Spleen (tissue), 11 donors: ENCODE measurements around the gene EBLN1. TPM values are rescaled to one million over a fixed set of nuclear protein-coding genes. Genes with fewer than 3 reads are reported as not detected.
"Not testable (repeated sequence)": the region's sequence is repeated elsewhere in the genome, so short reads cannot be mapped to it uniquely, and the experiment has no call there.

Source experiments
- DNase-seq: peaks from one replicate; pipeline ENCODE4 v3.0.0-alpha.2; 2020
- H3K27ac ChIP-seq, 8 donors: fragments of 200-600 bp; sonication (generic) in 7 of 8; 1 replicate in 4 of 8; 2 replicates in 4 of 8; pipeline versions ENCODE4 v1.5.0 to v1.8.0; 2016 to 2021; ENCODE audit warnings: inconsistent platforms in 4 of 8, mild to moderate bottlenecking in 4 of 8, moderate library complexity in 1 of 8
- H3K27me3 ChIP-seq, 7 donors: fragments of 200-600 bp; sonication (generic) in 6 of 7; replicated peaks in 1 of 7; 1 replicate in 4 of 7; 2 replicates in 3 of 7; pipeline versions ENCODE4 v1.5.0 to v1.8.0; 2016 to 2021; ENCODE audit warnings: inconsistent platforms in 3 of 7, mild to moderate bottlenecking in 1 of 7
- H3K36me3 ChIP-seq, 6 donors: fragments of 200-600 bp; sonication (generic) in 5 of 6; 1 replicate in 4 of 6; 2 replicates in 2 of 6; pipeline versions ENCODE4 v1.5.0 to v1.8.0; 2016 to 2021; ENCODE audit warnings: inconsistent platforms in 2 of 6
- H3K4me1 ChIP-seq, 6 donors: fragments of 200-600 bp; sonication (generic) in 5 of 6; 1 replicate in 3 of 6; 2 replicates in 3 of 6; pipeline versions ENCODE4 v1.5.0 to v1.8.0; 2016 to 2021; ENCODE audit warnings: inconsistent platforms in 3 of 6
- H3K4me3 ChIP-seq, 8 donors: fragments of 200-600 bp; sonication (generic) in 7 of 8; 1 replicate in 4 of 8; 2 replicates in 4 of 8; pipeline versions ENCODE4 v1.5.0 to v1.8.0; 2016 to 2021; ENCODE audit warnings: inconsistent platforms in 4 of 8, mild to moderate bottlenecking in 4 of 8, moderate library complexity in 2 of 8
- H3K9me3 ChIP-seq, 8 donors: fragments of 200-600 bp; sonication (generic) in 7 of 8; 1 replicate in 4 of 8; 2 replicates in 4 of 8; pipeline versions ENCODE4 v1.5.0 to v1.8.0; 2016 to 2021; ENCODE audit warnings: inconsistent platforms in 4 of 8
- POLR2A ChIP-seq, 3 donors: fragments of 450-650 bp; IDR thresholded peaks; one replicate each; pipeline ENCODE4 v1.5.1; 2017; ENCODE audit warnings: antibody characterized with exemption in 3 of 3, mild to moderate bottlenecking in 1 of 3
- POLR2AphosphoS5 ChIP-seq, 3 donors: sonication (generic); formaldehyde crosslinking; IDR thresholded peaks; one replicate each; pipeline ENCODE4 v1.5.1; 2017; ENCODE audit warnings: antibody characterized with exemption in 3 of 3
- WGBS, 5 donors: extraction: QIAGEN DNeasy Blood & Tissue Kit in 3 of 5; methylation state at CpG; one replicate each; pipeline versions ENCODE4 v1.1.5 to v1.1.7; 2013 to 2018; 5-methylcytosine and 5-hydroxymethylcytosine counted together
- intact Hi-C: fragments of 100-400 bp; cut with DNase I; formaldehyde crosslinking; loops from one replicate; pipeline ENCODE4 v1.15.0; 2023; ENCODE audit warnings: low total_unique reads
- polyA plus RNA-seq, 3 donors: library from polyadenylated mRNA; stranded (reverse); fragments of 200-250 nt; gene quantifications; one replicate each; pipeline ENCODE4 v1.2.1, GENCODE V29; 2013
- total RNA-seq, 7 donors: library from RNA; depleted of rRNA in 3 of 7; stranded (reverse); fragments of >200 nt in 3 of 7; fragmentation: NEBNext Ultra II Directional in 4 of 7; extraction: Animal tissue kit (Norgen Biotek cat#: 25700) in 4 of 7; gene quantifications; one replicate each; pipeline versions ENCODE4 v1.1.0 to v1.2.1, GENCODE V29; 2016 to 2021
- TF ChIP-seq, protein P1 (sequence below), 11 experiments: fragments of 200-600 bp in 7 of 11; fragments of 450-650 bp in 4 of 11; sonication (generic) in 4 of 11; IDR thresholded peaks in 8 of 11; conservative IDR thresholded peaks in 3 of 11; 1 replicate in 7 of 11; 2 replicates in 4 of 11; pipeline versions ENCODE4 v1.4.0 to v1.8.0; 2016 to 2021; ENCODE audit warnings: antibody characterized with exemption in 11 of 11, inconsistent platforms in 4 of 11, mild to moderate bottlenecking in 1 of 11
- donor health status: healthy with polysubstance abuse.
- donor health status: DM: no; HTN: no; CAD: no; lungs with moderate emphysema.
- donor health status: DM: no; HTN: no; CAD: no.
- donor health status: Bipolar disorder and iron deficiency.
- donor health status: healthy.
- donor health status: DM: no; HTN: no; CAD: no.
- donor health status: DM: yes; HTN: yes; CAD: no.

The EBLN1 gene
- total and polyA plus RNA-seq, 10 donors = not detected

DNA sequence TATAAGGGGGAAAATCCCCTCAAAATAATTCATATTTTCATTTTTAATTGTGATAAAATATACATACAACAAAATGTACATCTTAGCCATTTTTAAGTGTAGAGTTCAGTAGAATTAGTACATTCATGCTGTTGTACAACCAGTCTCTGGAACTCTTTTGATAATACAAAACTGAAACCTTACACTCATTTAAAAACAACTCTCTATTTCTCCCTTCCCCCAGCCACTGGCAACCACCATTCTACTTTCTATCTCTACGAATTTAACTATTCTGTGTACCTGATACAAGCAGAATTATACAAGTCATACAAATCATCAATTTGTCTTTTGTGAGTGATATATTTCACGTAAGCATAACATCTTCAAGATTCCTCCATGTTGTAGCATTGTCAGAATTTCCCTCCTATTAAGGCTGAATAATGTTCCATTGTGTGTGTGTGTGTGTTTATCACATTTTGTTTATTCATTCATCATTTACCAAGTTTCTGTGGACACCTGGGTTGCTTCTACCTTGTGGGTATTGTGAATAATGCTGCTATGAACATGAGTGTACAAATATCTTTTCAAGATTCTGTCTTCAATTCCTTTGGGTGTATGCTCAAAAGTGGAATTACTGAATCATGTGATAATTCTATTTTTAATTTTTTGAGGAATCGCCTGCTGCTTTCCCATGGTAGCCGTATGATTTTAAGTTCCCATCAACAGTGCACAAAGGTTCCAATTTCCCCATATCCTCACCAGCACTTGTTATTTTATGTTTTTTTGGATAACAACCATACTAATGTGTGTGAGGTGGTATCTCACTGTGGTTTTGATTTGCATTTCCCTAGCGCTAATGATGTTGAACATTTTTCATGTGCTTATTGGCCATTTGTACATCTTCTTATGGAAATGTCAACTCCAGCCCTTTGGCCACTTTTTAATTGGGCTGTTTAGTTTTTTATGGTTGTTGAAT, 4.7 kb upstream of the EBLN1 start:
- no peak for DNase-seq
- TF ChIP-seq, protein P1, sequence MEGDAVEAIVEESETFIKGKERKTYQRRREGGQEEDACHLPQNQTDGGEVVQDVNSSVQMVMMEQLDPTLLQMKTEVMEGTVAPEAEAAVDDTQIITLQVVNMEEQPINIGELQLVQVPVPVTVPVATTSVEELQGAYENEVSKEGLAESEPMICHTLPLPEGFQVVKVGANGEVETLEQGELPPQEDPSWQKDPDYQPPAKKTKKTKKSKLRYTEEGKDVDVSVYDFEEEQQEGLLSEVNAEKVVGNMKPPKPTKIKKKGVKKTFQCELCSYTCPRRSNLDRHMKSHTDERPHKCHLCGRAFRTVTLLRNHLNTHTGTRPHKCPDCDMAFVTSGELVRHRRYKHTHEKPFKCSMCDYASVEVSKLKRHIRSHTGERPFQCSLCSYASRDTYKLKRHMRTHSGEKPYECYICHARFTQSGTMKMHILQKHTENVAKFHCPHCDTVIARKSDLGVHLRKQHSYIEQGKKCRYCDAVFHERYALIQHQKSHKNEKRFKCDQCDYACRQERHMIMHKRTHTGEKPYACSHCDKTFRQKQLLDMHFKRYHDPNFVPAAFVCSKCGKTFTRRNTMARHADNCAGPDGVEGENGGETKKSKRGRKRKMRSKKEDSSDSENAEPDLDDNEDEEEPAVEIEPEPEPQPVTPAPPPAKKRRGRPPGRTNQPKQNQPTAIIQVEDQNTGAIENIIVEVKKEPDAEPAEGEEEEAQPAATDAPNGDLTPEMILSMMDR (IDR thresholded peaks at IDR 0.05 in 8 of 11, conservative IDR thresholded peaks at IDR 0.05 in 3 of 11) = no peak
- TF ChIP-seq POLR2AphosphoS5 (IDR thresholded peaks at IDR 0.05) (no peak), POLR2A (IDR thresholded peaks at IDR 0.05) (no peak)
- Histone ChIP-seq H3K27me3 (no peaks in the 10 kb centered on the region), H3K4me1 (peaks cover 0 to under 1% (median 0%) of the 10 kb centered on the region in 6 donors), H3K9me3 (peaks cover 0 to 4% (median 0%) of the 10 kb centered on the region in 8 donors), H3K27ac (no peak overlapping the region), H3K36me3 (no peaks in the 10 kb centered on the region), H3K4me3 (no peak overlapping the region)
- 83 to 92% (median 85%) methylated on average over 5 of the region's 5 CpGs for WGBS, 5 donors
- intact Hi-C loops = no loop called here

DNA sequence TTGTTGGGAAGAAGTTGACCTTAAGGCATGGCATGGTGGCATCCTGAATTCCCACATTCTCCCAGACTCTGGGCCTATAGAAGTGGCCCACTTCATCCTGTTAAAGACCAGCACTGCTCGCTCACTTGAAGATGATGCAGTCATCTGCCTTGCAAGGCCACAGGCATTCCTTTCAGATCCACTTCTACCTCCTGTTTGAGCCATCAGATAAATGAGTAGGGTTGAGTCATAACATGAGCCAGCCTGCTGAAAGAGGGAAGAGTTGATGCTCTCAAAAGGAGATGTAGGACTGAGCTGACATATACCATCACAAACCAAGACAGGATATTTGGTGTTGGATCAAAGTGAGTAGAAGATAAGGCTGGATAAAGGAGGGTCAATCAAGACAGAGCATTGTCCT, 1.5 kb upstream of the EBLN1 start:
- Histone ChIP-seq H3K4me1 (no peaks in the 10 kb centered on the region), H3K36me3 (no peaks in the 10 kb centered on the region), H3K27me3 (peaks cover 0 to 4% (median 0%) of the 10 kb centered on the region in 7 donors), H3K9me3 (peaks cover 0 to 4% (median 0%) of the 10 kb centered on the region in 8 donors), H3K4me3 (no peak overlapping the region), H3K27ac (no peak overlapping the region)
- TF ChIP-seq POLR2AphosphoS5 (IDR thresholded peaks at IDR 0.05) (no peak), POLR2A (IDR thresholded peaks at IDR 0.05) (no peak)
- TF ChIP-seq, protein P1 (IDR thresholded peaks at IDR 0.05 in 8 of 11, conservative IDR thresholded peaks at IDR 0.05 in 3 of 11) = no peak
- 71 to 96% (median 92%) methylated on average over 1 of the region's 1 CpG for WGBS, 5 donors
- no peak for DNase-seq
- intact Hi-C loops = no loop called here

DNA sequence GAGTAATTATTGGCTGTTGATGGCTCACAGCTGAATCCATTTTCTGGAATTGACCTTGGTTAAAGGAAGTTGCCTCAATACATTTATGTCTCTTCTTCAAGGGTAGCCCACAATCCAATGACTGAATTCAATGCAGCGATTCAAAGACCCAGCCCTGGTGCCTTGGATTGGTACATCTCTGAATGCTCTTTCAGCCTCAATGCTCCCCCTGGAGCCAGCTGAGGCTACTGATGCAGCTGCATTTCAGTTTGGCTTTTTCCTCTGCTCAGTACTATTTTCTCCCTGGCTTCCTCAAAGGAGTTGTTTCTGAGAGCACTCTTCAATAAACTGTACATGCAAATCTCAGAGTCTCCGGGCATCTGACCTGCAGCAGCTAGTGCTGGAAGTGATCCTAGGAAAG, 633 bp upstream of the EBLN1 start:
- no peaks in the 10 kb centered on the region for H3K36me3 ChIP-seq
- intact Hi-C loops = no loop called here
- 75 to 88% (median 85%) methylated on average over 2 of the region's 2 CpGs for WGBS, 5 donors
- no peak for TF ChIP-seq POLR2AphosphoS5 (IDR thresholded peaks at IDR 0.05)
- TF ChIP-seq, protein P1 (IDR thresholded peaks at IDR 0.05 in 8 of 11, conservative IDR thresholded peaks at IDR 0.05 in 3 of 11) = no peak
- TF ChIP-seq POLR2A (IDR thresholded peaks at IDR 0.05) = no peak
- no peak for DNase-seq
- peaks cover 0 to 4% (median 0%) of the 10 kb centered on the region in 8 donors for H3K9me3 ChIP-seq
- H3K4me1 ChIP-seq = no peaks in the 10 kb centered on the region
- peaks cover 0 to 4% (median 0%) of the 10 kb centered on the region in 7 donors for H3K27me3 ChIP-seq
- H3K27ac ChIP-seq = no peak overlapping the region
- no peak overlapping the region for H3K4me3 ChIP-seq

DNA sequence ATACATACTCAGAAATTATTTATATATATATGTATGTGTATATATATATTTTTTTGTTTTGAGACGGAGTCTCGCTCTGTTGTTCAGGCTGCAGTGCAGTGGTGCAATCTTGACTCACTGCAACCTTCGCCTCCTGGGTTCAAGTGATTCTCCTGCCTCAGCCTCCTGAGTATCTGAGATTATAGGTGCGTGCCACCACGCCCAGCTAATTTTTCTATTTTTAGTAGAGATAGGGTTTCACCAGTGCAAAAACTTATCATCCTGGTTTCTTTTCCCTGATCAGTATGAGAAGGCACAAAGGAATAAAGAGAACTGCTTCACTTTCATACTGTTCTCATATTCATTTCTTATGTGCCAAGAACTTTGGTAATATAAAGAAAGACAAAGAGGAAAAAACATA, 731 bp downstream of the EBLN1 start:
- intact Hi-C loops, H3K9me3 ChIP-seq, H3K4me3 ChIP-seq, H3K4me1 ChIP-seq, H3K36me3 ChIP-seq, DNase-seq, H3K27ac ChIP-seq, H3K27me3 ChIP-seq: not testable (repeated sequence)
- WGBS, 5 donors = 93 to 97% (median 94%) methylated on average over 5 of the region's 5 CpGs
